ENCODE measurements around the gene LRP1B. TPM values are rescaled to one million over a fixed set of nuclear protein-coding genes. Genes with fewer than 3 reads are reported as not detected.

The LRP1B gene
- total and polyA plus RNA-seq, 2 donors (not counting 1 experiment from before 2014, with no cell fraction given), result under 0.01 to 0.01 TPM

DNA sequence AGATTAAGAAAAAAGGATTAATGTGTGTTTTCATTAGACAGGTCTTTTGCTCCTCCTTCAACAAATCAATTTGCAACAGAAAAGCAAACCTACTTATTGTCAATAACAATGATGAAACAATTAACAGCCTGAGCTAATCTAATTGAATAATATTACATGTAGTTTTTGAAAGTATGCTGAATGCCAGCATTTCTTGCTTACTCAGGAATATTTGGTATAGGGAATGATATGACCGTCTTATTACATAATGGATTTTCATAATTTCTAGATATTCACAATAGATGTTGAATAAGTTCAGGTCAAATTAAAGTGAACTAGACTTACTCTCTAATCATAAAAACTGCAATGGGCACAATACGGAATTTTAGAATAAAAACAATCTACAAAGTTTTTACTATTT is 1856.9 kb downstream of the LRP1B start:
- DNase-seq (ENCODE audit: low read depth in 2 of 2), result no peak
- Histone ChIP-seq H3K27me3 (ENCODE audit: control insufficient read depth, insufficient read depth, low read length) (no peaks in the 10 kb centered on the region), H3K9me3 (ENCODE audit: control insufficient read depth, insufficient read depth, low read depth, low read length) (no peaks in the 10 kb centered on the region), H2AFZ (ENCODE audit: low read length) (no peak overlapping the region), H4K20me1 (ENCODE audit: control insufficient read depth, extremely low read depth, insufficient read depth, low read length) (no peaks in the 10 kb centered on the region), H3K36me3 (ENCODE audit: control insufficient read depth, insufficient read depth, low read length) (no peaks in the 10 kb centered on the region), H3K79me2 (ENCODE audit: control insufficient read depth, insufficient read depth, low read length) (no peaks in the 10 kb centered on the region), H3K4me2 (ENCODE audit: extremely low read depth, insufficient read depth, low read length) (no peak overlapping the region), H3K4me1 (ENCODE audit: control insufficient read depth, extremely low read depth, insufficient read depth, low read length) (no peaks in the 10 kb centered on the region), H3K9ac (ENCODE audit: insufficient read depth, low read length) (no peak overlapping the region), H3K27ac (ENCODE audit: insufficient read depth, low read length) (no peak overlapping the region), H3K4me3 (replicated peaks in 1 of 4; ENCODE audit: control extremely low read depth in 1 of 4, insufficient read depth in 1 of 4, low read depth in 3 of 4, low read length in 4 of 4) (no peak overlapping the region)
- TF ChIP-seq, protein P1, sequence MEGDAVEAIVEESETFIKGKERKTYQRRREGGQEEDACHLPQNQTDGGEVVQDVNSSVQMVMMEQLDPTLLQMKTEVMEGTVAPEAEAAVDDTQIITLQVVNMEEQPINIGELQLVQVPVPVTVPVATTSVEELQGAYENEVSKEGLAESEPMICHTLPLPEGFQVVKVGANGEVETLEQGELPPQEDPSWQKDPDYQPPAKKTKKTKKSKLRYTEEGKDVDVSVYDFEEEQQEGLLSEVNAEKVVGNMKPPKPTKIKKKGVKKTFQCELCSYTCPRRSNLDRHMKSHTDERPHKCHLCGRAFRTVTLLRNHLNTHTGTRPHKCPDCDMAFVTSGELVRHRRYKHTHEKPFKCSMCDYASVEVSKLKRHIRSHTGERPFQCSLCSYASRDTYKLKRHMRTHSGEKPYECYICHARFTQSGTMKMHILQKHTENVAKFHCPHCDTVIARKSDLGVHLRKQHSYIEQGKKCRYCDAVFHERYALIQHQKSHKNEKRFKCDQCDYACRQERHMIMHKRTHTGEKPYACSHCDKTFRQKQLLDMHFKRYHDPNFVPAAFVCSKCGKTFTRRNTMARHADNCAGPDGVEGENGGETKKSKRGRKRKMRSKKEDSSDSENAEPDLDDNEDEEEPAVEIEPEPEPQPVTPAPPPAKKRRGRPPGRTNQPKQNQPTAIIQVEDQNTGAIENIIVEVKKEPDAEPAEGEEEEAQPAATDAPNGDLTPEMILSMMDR (conservative IDR thresholded peaks at IDR 0.05 in 1 of 2, IDR thresholded peaks at IDR 0.05 in 1 of 2; ENCODE audit: low read depth in 1 of 2, low read length in 2 of 2), result no peak
- TF ChIP-seq EZH2 (IDR thresholded peaks at IDR 0.05; ENCODE audit: low read length, missing control alignments), result no peak

DNA sequence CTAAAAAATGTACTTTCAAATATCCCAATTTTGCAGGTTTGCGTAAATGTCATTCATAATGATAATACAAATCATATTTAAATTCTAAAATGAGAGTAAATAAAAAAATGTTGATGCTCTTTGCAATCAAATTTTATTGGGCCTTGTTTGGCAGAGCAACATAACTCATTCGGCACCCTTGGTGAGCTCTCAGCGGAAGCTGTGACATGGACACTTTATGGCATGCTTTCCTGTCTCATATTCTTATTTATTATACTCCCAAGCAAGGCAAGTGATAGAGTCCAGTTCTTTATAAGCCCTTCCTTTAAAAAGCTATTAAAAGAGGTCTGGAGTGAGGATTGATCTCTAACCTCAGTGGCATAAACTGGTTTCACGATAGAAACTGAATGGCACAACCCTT is 1857.4 kb downstream of the LRP1B start:
- DNase-seq (ENCODE audit: low read depth in 2 of 2), result no peak
- Histone ChIP-seq H3K9ac (ENCODE audit: insufficient read depth, low read length) (no peak overlapping the region), H3K27ac (ENCODE audit: insufficient read depth, low read length) (no peak overlapping the region), H3K4me3 (replicated peaks in 1 of 4; ENCODE audit: control extremely low read depth in 1 of 4, insufficient read depth in 1 of 4, low read depth in 3 of 4, low read length in 4 of 4) (no peak overlapping the region), H3K4me2 (ENCODE audit: extremely low read depth, insufficient read depth, low read length) (no peak overlapping the region), H4K20me1 (ENCODE audit: control insufficient read depth, extremely low read depth, insufficient read depth, low read length) (no peaks in the 10 kb centered on the region), H3K36me3 (ENCODE audit: control insufficient read depth, insufficient read depth, low read length) (no peaks in the 10 kb centered on the region), H3K9me3 (ENCODE audit: control insufficient read depth, insufficient read depth, low read depth, low read length) (no peaks in the 10 kb centered on the region), H3K27me3 (ENCODE audit: control insufficient read depth, insufficient read depth, low read length) (no peaks in the 10 kb centered on the region), H2AFZ (ENCODE audit: low read length) (no peak overlapping the region), H3K79me2 (ENCODE audit: control insufficient read depth, insufficient read depth, low read length) (no peaks in the 10 kb centered on the region), H3K4me1 (ENCODE audit: control insufficient read depth, extremely low read depth, insufficient read depth, low read length) (no peaks in the 10 kb centered on the region)
- TF ChIP-seq, protein P1 (conservative IDR thresholded peaks at IDR 0.05 in 1 of 2, IDR thresholded peaks at IDR 0.05 in 1 of 2; ENCODE audit: low read depth in 1 of 2, low read length in 2 of 2), result no peak
- no peak for TF ChIP-seq EZH2 (IDR thresholded peaks at IDR 0.05; ENCODE audit: low read length, missing control alignments)

DNA sequence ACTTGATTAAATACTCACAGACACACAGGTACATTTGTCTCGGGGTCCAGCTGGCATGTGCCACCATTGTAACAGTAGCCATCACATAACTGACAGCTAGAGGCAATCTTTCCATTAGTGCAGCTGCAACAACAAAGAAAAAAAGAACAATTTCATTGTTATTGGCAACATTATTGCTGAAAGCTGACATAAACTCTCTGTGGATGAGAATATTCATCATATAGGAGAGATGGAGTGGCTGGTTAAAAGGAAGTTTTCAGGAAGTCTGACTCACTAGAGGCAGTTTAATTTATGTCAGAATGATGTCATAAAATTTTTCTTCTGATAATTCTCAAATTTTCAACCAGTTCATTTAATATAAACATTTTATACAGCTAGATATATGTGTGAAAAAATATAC is 1860.6 kb downstream of the LRP1B start:
- no peaks in the 10 kb centered on the region for H3K79me2 ChIP-seq (ENCODE audit: control insufficient read depth, insufficient read depth, low read length)
- TF ChIP-seq EZH2 (IDR thresholded peaks at IDR 0.05; ENCODE audit: low read length, missing control alignments), result no peak
- TF ChIP-seq, protein P1 (conservative IDR thresholded peaks at IDR 0.05 in 1 of 2, IDR thresholded peaks at IDR 0.05 in 1 of 2; ENCODE audit: low read depth in 1 of 2, low read length in 2 of 2), result no peak
- no peaks in the 10 kb centered on the region for H4K20me1 ChIP-seq (ENCODE audit: control insufficient read depth, extremely low read depth, insufficient read depth, low read length)
- H3K27me3 ChIP-seq (ENCODE audit: control insufficient read depth, insufficient read depth, low read length), result no peaks in the 10 kb centered on the region
- no peaks in the 10 kb centered on the region for H3K4me1 ChIP-seq (ENCODE audit: control insufficient read depth, extremely low read depth, insufficient read depth, low read length)
- no peaks in the 10 kb centered on the region for H3K36me3 ChIP-seq (ENCODE audit: control insufficient read depth, insufficient read depth, low read length)
- no peak overlapping the region for H3K27ac ChIP-seq (ENCODE audit: insufficient read depth, low read length)
- H3K9me3 ChIP-seq (ENCODE audit: control insufficient read depth, insufficient read depth, low read depth, low read length), result no peaks in the 10 kb centered on the region
- H2AFZ ChIP-seq (ENCODE audit: low read length), result no peak overlapping the region
- peak in 1 of 2 donors; percentile 34 for DNase-seq (ENCODE audit: low read depth in 2 of 2)
- no peak overlapping the region for H3K9ac ChIP-seq (ENCODE audit: insufficient read depth, low read length)
- H3K4me2 ChIP-seq (ENCODE audit: extremely low read depth, insufficient read depth, low read length), result no peak overlapping the region
- H3K4me3 ChIP-seq (replicated peaks in 1 of 4; ENCODE audit: control extremely low read depth in 1 of 4, insufficient read depth in 1 of 4, low read depth in 3 of 4, low read length in 4 of 4), result no peak overlapping the region

Measured in fibroblast of lung (primary cell).